Activated naive CD4-positive, alpha-beta T cell treated with anti-CD3 and anti-CD28 coated beads for 36 hours (primary cell): Measurements from ENCODE around the gene EVL. TPM values are rescaled to one million over a fixed set of nuclear protein-coding genes. Genes with fewer than 3 reads are reported as not detected.

Source experiments
- CTCF ChIA-PET: fragments of 350-600 bp; sonication (Branson Sonifier 250); formaldehyde crosslinking; loops from one replicate; lab custom pipeline; 2021; ENCODE audit warnings: antibody characterized with exemption; lab: Charles Lee
- DNase-seq: peaks from one replicate; pipeline ENCODE4 v3.0.0-alpha.2; 2020
- H3K27ac Mint-ChIP-seq: one replicate; pipeline ENCODE4 v1.8.0; 2021; ENCODE audit warnings: mild to moderate bottlenecking, mixed read lengths
- H3K27me3 Mint-ChIP-seq: one replicate; pipeline ENCODE4 v1.8.0; 2021; ENCODE audit warnings: low read depth, mixed read lengths
- H3K36me3 Mint-ChIP-seq: one replicate; pipeline ENCODE4 v1.8.0; 2021; ENCODE audit warnings: low read depth, mixed read lengths
- H3K4me1 Mint-ChIP-seq: one replicate; pipeline ENCODE4 v1.8.0; 2021; ENCODE audit warnings: low read depth, mixed read lengths
- H3K4me3 Mint-ChIP-seq: one replicate; pipeline ENCODE4 v1.8.0; 2021; ENCODE audit warnings: mild to moderate bottlenecking, moderate library complexity, mixed read lengths
- H3K9me3 Mint-ChIP-seq: one replicate; pipeline ENCODE4 v1.8.0; 2021; ENCODE audit warnings: mixed read lengths
- intact Hi-C: fragments of 100-400 bp; cut with micrococcal nuclease; formaldehyde crosslinking; loops from one replicate; pipeline ENCODE4 v1.15.1; 2023
- total RNA-seq, 2 experiments: library from RNA; stranded (reverse); gene quantifications; one replicate each; pipeline ENCODE4 v1.2.3, GENCODE V29; 2021

The EVL gene, protein sequence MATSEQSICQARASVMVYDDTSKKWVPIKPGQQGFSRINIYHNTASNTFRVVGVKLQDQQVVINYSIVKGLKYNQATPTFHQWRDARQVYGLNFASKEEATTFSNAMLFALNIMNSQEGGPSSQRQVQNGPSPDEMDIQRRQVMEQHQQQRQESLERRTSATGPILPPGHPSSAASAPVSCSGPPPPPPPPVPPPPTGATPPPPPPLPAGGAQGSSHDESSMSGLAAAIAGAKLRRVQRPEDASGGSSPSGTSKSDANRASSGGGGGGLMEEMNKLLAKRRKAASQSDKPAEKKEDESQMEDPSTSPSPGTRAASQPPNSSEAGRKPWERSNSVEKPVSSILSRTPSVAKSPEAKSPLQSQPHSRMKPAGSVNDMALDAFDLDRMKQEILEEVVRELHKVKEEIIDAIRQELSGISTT
- total RNA-seq: 100 to 1,000 TPM; 173 to 175 TPM

DNA sequence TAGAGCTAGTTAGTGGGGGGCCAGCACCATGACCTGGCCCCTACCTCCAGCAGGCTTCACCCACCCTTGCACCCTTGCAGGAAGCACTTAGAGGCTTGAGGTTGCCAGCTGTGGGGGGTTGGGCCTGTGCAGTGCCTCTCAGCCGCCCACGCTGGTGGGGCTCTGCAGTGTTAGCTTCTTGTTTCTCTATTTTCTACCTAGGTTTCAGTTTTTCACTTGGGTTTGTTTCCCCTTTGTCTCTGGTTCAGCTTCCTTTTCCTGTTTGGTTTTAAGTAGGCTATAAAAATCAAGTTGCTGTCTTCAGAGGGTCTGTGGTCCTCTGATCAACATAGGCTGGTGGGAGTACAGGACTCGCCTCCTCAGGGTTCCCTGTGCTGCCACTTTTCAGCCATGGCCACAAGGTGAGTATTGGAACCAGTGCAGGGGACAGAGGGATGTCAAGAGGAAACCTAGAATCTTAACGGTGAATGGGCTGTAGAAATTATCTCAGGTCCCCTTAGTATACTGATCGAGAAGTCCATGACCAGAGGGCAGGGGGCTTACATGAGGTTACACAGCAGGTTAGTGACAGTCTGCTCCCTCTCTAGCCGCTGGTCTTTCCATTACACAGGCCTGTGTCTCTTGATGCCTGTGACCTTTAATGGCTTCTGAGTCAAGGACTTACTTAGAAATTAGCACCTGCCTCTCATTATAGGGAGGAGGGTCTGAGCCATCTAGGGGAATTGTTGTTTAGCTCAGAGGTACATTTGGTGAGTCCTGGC is at the start of gene EVL:
Gene EVL, plus strand, starts transcription at position 312 of the 761 bp plus-strand sequence. Its CDS starts 79 bp downstream, at position 391.
- Mint-ChIP-seq H3K27me3 (no peaks in the 10 kb centered on the region), H3K27ac (peak within 1 kb of the TSS; percentile 100), H3K9me3 (no peaks in the 10 kb centered on the region), H3K4me3 (peak within 1 kb of the TSS; percentile 83), H3K36me3 (peaks cover 15% of the 10 kb centered on the region), H3K4me1 (peaks cover 79% of the 10 kb centered on the region)
- intact Hi-C loops: loop anchor here (1.0 to 10.0 kb wide), 5 partner anchors 8 to 1757 kb away; partner anchors contain the start of genes BCL11B and CYP46A1
- DNase-seq: peak; percentile 92
- CTCF ChIA-PET: interaction anchor here (1.5 to 34.6 kb wide), 4 partner anchors 8 to 35 kb away, joined by 4 to 932 read pairs (median 92); no protein-coding TSS in a partner anchor

DNA sequence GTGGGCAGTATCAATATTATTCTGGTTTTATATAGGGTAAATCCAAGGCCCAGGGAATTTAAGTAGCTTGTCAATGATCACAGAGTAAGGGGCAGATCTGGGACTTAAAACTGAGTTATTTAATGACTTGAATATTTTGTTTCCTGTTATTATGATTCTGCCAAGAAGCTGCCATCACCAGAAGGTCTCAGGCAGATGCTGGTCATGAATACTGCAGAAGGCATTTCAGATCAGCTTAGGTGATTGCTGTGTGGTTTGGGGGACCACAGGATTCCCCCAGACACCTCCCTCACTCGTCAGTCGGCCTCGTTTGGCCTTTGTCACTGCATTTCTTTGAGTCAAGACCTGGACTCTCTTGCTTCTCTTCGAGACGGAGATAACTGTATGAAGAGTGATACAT is 47.7 kb upstream of the EVL start:
- Mint-ChIP-seq H3K27ac (no peak overlapping the region), H3K4me1 (no peaks in the 10 kb centered on the region), H3K36me3 (no peaks in the 10 kb centered on the region)

DNA sequence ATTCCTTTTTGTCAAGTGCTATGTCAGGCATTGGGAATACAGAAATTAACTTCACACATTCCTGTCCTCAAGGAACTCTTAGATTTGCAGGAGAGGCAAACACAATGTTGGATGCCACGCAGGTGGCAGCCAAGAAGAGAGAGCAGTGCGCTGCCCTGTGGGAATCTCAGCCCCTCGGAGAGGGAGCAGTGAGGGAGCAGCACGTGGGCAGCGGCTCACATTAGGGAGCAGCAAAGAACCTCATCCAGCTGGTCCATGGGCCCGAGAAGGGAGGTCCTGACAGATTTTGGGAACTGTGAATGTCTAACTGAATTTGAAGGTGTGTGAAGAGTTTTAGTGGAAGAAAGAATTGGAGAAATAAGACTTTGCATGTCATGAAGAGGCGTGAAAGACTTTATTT is 47.2 kb upstream of the EVL start:
- Mint-ChIP-seq H3K4me3 (no peak overlapping the region), H3K36me3 (no peaks in the 10 kb centered on the region), H3K9me3 (no peaks in the 10 kb centered on the region), H3K27me3 (no peaks in the 10 kb centered on the region), H3K27ac (no peak overlapping the region), H3K4me1 (no peaks in the 10 kb centered on the region)
- DNase-seq: no peak
- CTCF ChIA-PET: interaction anchor here (0.7 to 1.2 kb wide), 2 partner anchors 13 to 329 kb away, joined by 3 to 4 read pairs; no protein-coding TSS in a partner anchor
- intact Hi-C loops: no loop called here

More for the DNA sequence above, 47.7 kb upstream of the EVL start:
- no peak for DNase-seq
- H3K9me3 Mint-ChIP-seq: no peaks in the 10 kb centered on the region
- H3K27me3 Mint-ChIP-seq: no peaks in the 10 kb centered on the region
- CTCF ChIA-PET: interaction anchor here (0.6 to 1.2 kb wide), 3 partner anchors 13 to 328 kb away, joined by 3 to 4 read pairs (median 3); no protein-coding TSS in a partner anchor
- intact Hi-C loops: no loop called here
- H3K4me3 Mint-ChIP-seq: no peak overlapping the region

DNA sequence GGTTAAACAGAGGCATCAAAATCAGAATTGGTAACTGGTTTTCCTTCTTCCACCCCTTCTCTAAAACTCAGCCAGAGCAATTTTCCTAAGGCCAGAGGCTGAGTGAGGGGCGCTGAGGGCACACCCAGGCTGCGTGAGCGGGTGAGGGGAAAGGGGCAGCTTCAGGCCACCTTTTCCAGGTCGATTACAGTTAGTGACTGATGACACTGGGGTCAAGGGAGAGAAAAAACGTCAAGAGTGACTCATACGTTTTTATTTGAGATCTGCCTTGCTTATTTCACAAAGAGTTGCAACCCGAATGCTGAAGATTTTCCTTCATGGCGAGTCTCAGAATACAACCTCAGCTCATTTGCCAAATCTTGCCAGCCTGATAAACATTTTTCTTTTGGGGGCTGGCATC is 46.7 kb upstream of the EVL start:
- no peaks in the 10 kb centered on the region for H3K36me3 Mint-ChIP-seq
- H3K9me3 Mint-ChIP-seq: no peaks in the 10 kb centered on the region
- CTCF ChIA-PET: no interaction called here
- no peaks in the 10 kb centered on the region for H3K27me3 Mint-ChIP-seq
- DNase-seq: no peak
- no peaks in the 10 kb centered on the region for H3K4me1 Mint-ChIP-seq
- intact Hi-C loops: no loop called here
- H3K4me3 Mint-ChIP-seq: no peak overlapping the region
- H3K27ac Mint-ChIP-seq: no peak overlapping the region

DNA sequence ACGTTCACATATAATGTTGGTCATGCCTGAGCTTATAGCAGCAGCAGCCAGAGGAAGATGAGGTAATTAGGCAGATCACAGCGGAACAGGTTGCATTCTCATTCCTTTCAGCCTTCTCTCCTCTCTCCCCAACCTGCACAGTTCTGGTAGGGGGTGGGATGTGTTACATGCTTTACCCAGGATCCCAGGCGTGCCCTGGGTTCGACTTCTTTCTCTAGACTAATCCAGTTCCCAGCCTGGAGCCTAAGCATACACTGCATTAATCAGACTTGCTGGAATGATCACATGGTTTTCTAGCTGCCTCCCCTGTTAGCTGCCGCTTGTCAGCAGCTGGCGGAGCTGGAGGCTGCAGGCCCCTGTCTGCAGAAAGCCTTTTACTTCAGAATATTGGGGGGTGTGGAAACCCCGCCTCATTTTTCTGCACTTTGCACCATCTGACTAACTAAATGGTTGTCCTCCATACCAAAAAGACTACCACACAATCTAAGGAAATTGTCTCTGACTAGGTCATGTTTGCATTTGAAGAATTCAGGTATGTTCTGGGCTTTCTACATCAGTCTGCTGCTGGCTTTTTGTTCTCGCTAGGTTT is 46.0 kb upstream of the EVL start:
- no peak for DNase-seq
- intact Hi-C loops: no loop called here
- CTCF ChIA-PET: interaction anchor here (1.2 kb wide), 1 partner anchor 90 kb away, joined by 3 read pairs; no protein-coding TSS in a partner anchor
- H3K4me3 Mint-ChIP-seq: no peak overlapping the region
- no peaks in the 10 kb centered on the region for H3K27me3 Mint-ChIP-seq
- H3K36me3 Mint-ChIP-seq: no peaks in the 10 kb centered on the region
- no peak overlapping the region for H3K27ac Mint-ChIP-seq
- no peaks in the 10 kb centered on the region for H3K9me3 Mint-ChIP-seq
- H3K4me1 Mint-ChIP-seq: no peaks in the 10 kb centered on the region

DNA sequence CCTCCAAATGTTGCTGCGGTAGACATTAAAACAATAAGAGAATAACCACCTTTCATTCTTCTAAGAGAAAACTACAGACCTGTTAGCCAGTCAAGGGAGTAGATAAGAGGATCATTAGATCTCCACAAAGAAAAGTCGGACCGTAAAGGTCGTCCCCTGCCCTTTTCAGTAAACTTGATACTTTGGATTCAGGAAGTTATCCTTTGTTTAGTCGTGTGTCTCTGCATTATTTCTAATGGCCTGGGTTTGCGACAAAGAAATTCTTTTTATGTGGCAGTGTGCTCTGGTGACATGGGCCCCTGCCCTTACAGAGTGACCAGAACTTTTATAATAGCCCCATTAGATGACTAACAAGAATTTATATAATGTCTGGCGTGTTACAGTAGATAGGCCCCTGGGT is 44.6 kb upstream of the EVL start:
- CTCF ChIA-PET: interaction anchor here (1.2 kb wide), 1 partner anchor 88 kb away, joined by 3 read pairs; no protein-coding TSS in a partner anchor
- intact Hi-C loops: no loop called here
- Mint-ChIP-seq H3K9me3 (no peaks in the 10 kb centered on the region), H3K4me3 (no peak overlapping the region), H3K4me1 (peaks cover 8% of the 10 kb centered on the region), H3K27ac (no peak overlapping the region), H3K36me3 (no peaks in the 10 kb centered on the region), H3K27me3 (no peaks in the 10 kb centered on the region)
- no peak for DNase-seq

DNA sequence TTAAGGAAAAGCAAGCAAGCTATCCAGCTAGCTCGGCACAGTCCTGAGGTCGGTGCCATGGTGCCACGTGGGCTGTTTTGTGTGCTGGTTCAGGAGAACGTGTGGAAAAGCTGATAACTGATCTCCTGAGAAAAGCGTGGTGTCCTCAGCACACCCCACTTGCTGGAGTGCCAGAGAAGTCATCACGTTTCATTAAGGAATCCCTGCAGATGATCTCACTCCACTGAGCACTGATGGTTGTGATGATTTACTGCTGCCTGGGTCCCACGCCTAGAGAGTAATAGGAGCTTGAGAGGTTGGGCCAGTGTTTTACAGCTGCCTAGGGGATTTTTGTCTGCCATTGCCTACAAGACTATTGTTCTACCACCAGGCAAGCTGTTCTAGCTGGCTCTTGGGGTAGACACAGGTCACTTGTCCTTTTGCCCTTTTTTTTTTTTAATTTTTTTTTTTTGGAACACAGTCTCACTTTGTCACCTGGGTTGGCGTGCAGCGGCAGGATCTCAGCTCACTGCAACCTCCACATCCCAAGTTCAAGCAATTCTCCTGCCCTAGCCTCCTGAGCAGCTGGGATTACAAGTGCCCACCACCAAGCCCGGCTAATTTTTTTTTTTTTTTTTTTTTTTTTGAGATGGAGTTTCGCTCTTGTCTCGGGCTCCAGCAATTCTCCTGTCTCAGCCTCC is 42.3 kb upstream of the EVL start:
- Mint-ChIP-seq H3K36me3 (no peaks in the 10 kb centered on the region), H3K9me3 (no peaks in the 10 kb centered on the region), H3K4me3 (no peak overlapping the region), H3K27me3 (no peaks in the 10 kb centered on the region), H3K4me1 (peaks cover 8% of the 10 kb centered on the region), H3K27ac (no peak overlapping the region)
- intact Hi-C loops: no loop called here
- no peak for DNase-seq
- CTCF ChIA-PET: interaction anchor here (0.6 kb wide), 1 partner anchor 183 kb away, joined by 3 read pairs; no protein-coding TSS in a partner anchor

DNA sequence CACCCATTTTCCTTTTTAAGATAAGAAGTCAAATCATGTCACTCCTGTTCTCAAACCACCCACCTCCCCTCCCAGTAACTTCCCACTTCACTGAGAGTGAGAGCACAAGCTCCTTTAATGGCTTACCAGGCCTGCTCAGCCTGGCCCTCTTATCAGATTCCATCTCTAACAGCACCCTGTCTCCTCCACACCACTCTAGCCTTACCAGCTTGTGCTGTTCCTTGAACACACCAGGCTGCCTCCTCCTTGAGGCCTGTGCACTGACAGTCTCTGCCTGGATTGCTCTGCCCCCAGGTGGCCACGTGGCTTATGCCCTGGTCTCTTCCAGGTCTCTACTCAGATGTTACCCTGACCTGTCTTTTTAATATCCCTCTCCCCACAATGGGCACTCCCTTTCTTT is 40.1 kb upstream of the EVL start:
- intact Hi-C loops: loop anchor here (1.0 kb wide), 1 partner anchor 43 kb away; no protein-coding TSS in a partner anchor

DNA sequence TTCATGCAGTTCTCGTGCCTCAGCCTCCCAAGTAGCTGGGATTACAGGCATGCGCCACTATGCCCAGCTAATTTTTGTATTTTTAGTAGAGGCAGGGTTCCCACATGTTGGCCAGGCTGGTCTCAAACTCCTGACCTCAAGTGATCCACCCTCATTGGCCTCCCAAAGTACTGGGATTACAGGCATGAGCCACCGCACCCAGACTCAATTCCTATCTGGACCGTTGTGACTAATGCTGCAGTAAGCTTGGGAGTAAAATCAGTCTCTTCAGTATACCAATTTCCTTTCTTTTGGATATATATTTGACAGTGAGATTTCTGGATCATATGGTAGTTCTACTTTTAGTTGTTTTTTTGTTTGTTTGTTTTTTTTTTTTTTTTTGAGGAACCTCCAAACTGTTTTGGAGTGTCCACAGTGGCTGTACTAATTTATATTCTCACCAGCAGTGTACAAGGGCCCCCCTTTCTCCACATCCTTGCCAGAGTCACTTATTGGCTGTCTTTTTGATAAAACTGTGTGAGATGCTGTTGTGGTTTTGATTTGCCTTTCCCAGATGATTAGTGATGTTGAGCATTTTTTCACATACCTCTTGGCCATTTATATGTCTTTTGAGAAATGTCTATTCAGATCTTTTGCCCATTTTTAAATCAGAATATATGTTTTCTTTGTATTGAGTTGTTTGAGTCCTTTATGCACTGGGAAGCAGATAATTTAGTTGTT is 37.3 kb upstream of the EVL start:
- H3K9me3 Mint-ChIP-seq: no peaks in the 10 kb centered on the region
- no peak overlapping the region for H3K27ac Mint-ChIP-seq
- H3K27me3 Mint-ChIP-seq: no peaks in the 10 kb centered on the region
- no peaks in the 10 kb centered on the region for H3K36me3 Mint-ChIP-seq
- intact Hi-C loops: no loop called here
- DNase-seq: no peak
- CTCF ChIA-PET: interaction anchor here (1.1 kb wide), 1 partner anchor 8 kb away, joined by 3 read pairs; no protein-coding TSS in a partner anchor
- peaks cover 12% of the 10 kb centered on the region for H3K4me1 Mint-ChIP-seq
- H3K4me3 Mint-ChIP-seq: no peak overlapping the region

More for the DNA sequence above, 40.1 kb upstream of the EVL start:
- Mint-ChIP-seq H3K4me3 (no peak overlapping the region), H3K27ac (no peak overlapping the region), H3K36me3 (no peaks in the 10 kb centered on the region), H3K9me3 (no peaks in the 10 kb centered on the region), H3K4me1 (peaks cover 8% of the 10 kb centered on the region), H3K27me3 (no peaks in the 10 kb centered on the region)
- CTCF ChIA-PET: interaction anchor here (0.6 to 1.0 kb wide), 2 partner anchors 9 to 78 kb away, joined by 4 to 5 read pairs; no protein-coding TSS in a partner anchor
- DNase-seq: peak; percentile 54

DNA sequence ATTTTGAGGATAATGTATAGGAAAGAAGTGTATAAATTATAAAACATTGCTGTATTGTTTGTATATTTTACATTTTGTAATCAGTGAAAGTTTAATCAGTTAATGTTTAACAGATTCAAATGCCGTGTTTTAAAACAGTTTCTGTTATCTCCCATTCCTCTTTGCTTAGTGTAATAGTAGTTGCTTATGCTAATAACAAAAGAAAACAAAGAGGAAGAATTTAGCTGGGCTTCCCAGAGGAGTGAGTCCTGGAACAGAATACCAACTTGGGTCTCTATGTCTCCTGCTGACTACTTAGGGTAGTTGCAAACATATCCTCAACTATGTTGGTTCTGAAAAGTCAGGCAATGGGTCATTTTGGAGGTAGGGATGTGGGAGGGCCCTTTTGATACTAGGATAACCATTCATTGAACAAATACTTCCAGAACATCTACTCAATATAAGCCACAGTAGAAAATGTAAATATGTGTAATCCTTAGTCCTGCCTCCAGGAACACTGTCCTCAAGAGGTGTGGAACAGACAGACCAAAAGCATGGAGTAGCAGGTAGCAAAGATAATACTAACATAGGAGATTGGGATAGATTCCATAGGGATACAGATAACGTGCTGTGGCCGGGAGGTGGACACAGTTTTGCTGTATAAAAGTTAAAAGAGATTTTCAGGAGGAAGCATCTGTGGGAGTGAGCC is 36.1 kb upstream of the EVL start:
- H3K9me3 Mint-ChIP-seq: no peaks in the 10 kb centered on the region
- intact Hi-C loops: no loop called here
- H3K4me3 Mint-ChIP-seq: no peak overlapping the region
- CTCF ChIA-PET: interaction anchor here (0.7 kb wide), 1 partner anchor 30 kb away, joined by 3 read pairs; no protein-coding TSS in a partner anchor
- DNase-seq: no peak
- peaks cover 12% of the 10 kb centered on the region for H3K4me1 Mint-ChIP-seq
- no peak overlapping the region for H3K27ac Mint-ChIP-seq
- no peaks in the 10 kb centered on the region for H3K27me3 Mint-ChIP-seq
- no peaks in the 10 kb centered on the region for H3K36me3 Mint-ChIP-seq
